ENCODE results near the gene ADAMTSL3. TPM values are rescaled to one million over a fixed set of nuclear protein-coding genes. Genes with fewer than 3 reads are reported as not detected.

The ADAMTSL3 gene
- total RNA-seq, 2 donors from 2014 or later: not detected

DNA sequence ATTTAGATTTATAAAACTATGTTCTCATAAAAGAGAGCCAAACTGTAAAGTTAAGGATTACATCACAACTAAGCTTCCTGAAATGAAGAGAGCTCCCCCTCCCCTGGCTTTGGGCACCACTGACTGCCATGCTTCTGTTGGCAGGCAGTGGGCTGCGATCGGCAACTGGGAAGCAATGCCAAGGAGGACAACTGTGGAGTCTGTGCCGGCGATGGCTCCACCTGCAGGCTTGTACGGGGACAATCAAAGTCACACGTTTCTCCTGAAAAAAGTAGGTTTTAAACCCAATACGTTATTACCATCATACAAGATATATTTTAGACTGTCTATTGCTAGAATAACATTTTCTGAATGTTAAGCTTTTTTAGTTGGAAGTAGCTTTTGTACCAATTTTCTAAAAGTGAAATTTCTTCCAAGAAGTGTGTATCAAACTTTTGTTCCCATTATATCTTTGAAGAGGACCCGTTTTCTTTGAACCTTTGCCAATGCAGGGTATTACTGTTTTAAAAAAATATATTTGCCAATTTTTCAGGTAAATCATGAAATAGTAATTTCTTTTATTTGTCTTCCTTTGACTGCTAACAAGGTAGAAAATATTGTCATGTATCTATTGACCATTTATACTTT, 184.1 kb downstream of the ADAMTSL3 start:
- peaks cover 7% of the 10 kb centered on the region for H3K27me3 Mint-ChIP-seq
- ATAC-seq (replicated peaks): no peak
- no peak overlapping the region for H3K4me3 Mint-ChIP-seq
- H3K9me3 Mint-ChIP-seq: no peaks in the 10 kb centered on the region
- H3K4me1 Mint-ChIP-seq: no peaks in the 10 kb centered on the region
- H3K36me3 Mint-ChIP-seq (ENCODE audit: low read depth): no peaks in the 10 kb centered on the region
- no peak overlapping the region for H3K27ac Mint-ChIP-seq

- no peak for ATAC-seq (replicated peaks)
- H3K27ac Mint-ChIP-seq: no peak overlapping the region
- H3K36me3 Mint-ChIP-seq (ENCODE audit: low read depth): no peaks in the 10 kb centered on the region
- peaks cover 7% of the 10 kb centered on the region for H3K27me3 Mint-ChIP-seq
- H3K4me3 Mint-ChIP-seq: no peak overlapping the region
- H3K4me1 Mint-ChIP-seq: no peaks in the 10 kb centered on the region
- no peaks in the 10 kb centered on the region for H3K9me3 Mint-ChIP-seq
Observed at GRCh38 chr15:83838763-83839162, 184.8 kb downstream of the ADAMTSL3 start.

DNA sequence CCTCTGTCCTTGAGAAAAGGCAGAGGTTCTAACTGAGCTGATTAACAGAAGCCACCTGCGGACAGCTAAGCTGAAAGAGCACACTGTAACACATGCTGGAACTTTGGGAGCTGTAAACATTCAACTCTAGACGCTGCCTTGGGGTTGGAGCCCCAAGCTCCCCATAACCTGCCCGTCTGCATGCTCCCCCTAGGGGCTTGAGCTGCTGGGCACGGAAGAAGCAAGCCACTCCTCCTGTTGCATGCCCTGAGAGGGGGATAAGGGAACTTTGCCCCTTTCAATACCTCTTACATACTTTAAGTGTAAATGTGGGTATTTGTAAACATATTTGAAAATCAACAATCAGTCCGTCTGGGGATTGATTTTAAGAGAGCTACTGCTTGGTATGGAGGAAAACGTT, 188.4 kb downstream of the ADAMTSL3 start:
- Mint-ChIP-seq H3K27me3 (peaks cover 7% of the 10 kb centered on the region), H3K9me3 (no peaks in the 10 kb centered on the region), H3K4me1 (no peaks in the 10 kb centered on the region), H3K36me3 (ENCODE audit: low read depth) (no peaks in the 10 kb centered on the region), H3K27ac (no peak overlapping the region), H3K4me3 (no peak overlapping the region)
- no peak for ATAC-seq (replicated peaks)

DNA sequence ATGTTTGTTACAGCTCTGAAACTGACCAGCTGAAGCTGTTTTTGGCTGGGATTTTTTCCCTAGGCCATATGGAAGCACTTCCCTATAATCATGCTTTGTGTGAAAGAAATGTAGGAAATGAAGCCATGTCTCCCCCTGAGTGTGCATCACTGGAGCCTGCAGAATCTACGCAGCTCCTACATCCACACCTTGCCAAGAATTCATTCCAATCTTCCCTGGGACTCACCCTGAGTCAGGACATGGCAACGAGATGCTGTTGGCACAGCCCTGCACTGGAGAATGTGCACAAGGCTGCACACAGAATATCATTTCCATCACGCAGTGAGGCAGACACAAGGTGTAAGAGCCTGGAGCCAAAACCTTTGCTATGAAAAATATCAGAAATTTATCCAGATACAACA, 189.5 kb downstream of the ADAMTSL3 start:
- ATAC-seq (replicated peaks): no peak
- H3K4me1 Mint-ChIP-seq: no peaks in the 10 kb centered on the region
- no peaks in the 10 kb centered on the region for H3K36me3 Mint-ChIP-seq (ENCODE audit: low read depth)
- H3K9me3 Mint-ChIP-seq: no peaks in the 10 kb centered on the region
- no peak overlapping the region for H3K27ac Mint-ChIP-seq
- peaks cover 7% of the 10 kb centered on the region for H3K27me3 Mint-ChIP-seq
- H3K4me3 Mint-ChIP-seq: no peak overlapping the region

- Mint-ChIP-seq H3K4me3 (no peak overlapping the region), H3K27me3 (peaks cover 3% of the 10 kb centered on the region), H3K9me3 (no peaks in the 10 kb centered on the region), H3K36me3 (ENCODE audit: low read depth) (no peaks in the 10 kb centered on the region), H3K27ac (no peak overlapping the region), H3K4me1 (no peaks in the 10 kb centered on the region)
- no peak for ATAC-seq (replicated peaks)
Observed at GRCh38 chr15:83844742-83845141, 190.8 kb downstream of the ADAMTSL3 start.

DNA sequence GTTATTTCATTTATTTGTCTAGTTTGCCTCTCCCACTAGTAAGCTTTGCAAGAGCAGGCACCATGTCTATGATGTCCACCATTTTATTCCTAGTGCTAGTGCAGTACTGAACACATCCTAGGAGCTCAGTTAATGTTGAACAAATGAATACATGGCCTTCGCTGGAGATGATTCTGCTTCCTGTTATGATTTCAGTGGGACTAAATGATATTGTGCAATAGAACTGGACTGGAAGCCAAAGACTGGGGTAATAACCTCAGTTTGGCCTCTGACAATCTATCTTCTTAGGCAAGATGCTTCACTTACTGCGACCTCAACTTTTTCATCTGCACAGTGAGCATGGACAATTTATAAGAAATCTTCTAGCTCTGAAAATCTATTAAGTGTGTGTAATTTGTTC, 191.3 kb downstream of the ADAMTSL3 start:
- Mint-ChIP-seq H3K9me3 (no peaks in the 10 kb centered on the region), H3K4me1 (no peaks in the 10 kb centered on the region), H3K4me3 (no peak overlapping the region), H3K27me3 (peaks cover 3% of the 10 kb centered on the region), H3K36me3 (ENCODE audit: low read depth) (no peaks in the 10 kb centered on the region), H3K27ac (no peak overlapping the region)
- no peak for ATAC-seq (replicated peaks)

DNA sequence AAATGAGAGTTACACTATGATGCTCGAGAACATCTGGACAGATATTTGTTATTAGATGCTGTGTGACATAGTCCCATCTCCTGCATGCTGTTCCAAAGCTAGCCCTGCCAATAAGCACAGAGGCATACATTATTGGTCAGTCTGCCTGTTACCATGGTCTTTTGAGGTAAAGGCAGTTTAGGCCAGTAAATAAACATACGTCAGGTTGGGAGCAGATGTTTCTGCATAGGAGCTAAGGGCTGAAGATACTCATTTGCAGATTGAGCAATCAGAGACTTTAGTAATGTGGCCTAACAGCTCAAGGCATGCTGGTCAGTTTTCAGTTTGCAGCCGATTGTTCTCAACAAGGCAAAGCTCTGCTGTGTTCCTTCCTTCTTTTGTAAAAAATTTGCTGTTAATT, 192.9 kb downstream of the ADAMTSL3 start:
- Mint-ChIP-seq H3K4me3 (no peak overlapping the region), H3K9me3 (no peaks in the 10 kb centered on the region), H3K36me3 (ENCODE audit: low read depth) (no peaks in the 10 kb centered on the region), H3K27ac (no peak overlapping the region), H3K4me1 (no peaks in the 10 kb centered on the region), H3K27me3 (peaks cover 3% of the 10 kb centered on the region)
- ATAC-seq (replicated peaks): no peak

- H3K9me3 Mint-ChIP-seq: no peaks in the 10 kb centered on the region
- no peaks in the 10 kb centered on the region for H3K36me3 Mint-ChIP-seq (ENCODE audit: low read depth)
- H3K4me3 Mint-ChIP-seq: no peak overlapping the region
- H3K27me3 Mint-ChIP-seq: no peaks in the 10 kb centered on the region
- H3K4me1 Mint-ChIP-seq: no peaks in the 10 kb centered on the region
- no peak for ATAC-seq (replicated peaks)
- no peak overlapping the region for H3K27ac Mint-ChIP-seq
Observed at GRCh38 chr15:83848315-83849050, 194.6 kb downstream of the ADAMTSL3 start.

- ATAC-seq (replicated peaks): no peak
- Mint-ChIP-seq H3K27ac (no peak overlapping the region), H3K27me3 (peaks cover 3% of the 10 kb centered on the region), H3K4me3 (no peak overlapping the region), H3K36me3 (ENCODE audit: low read depth) (no peaks in the 10 kb centered on the region), H3K4me1 (no peaks in the 10 kb centered on the region), H3K9me3 (no peaks in the 10 kb centered on the region)
Observed at GRCh38 chr15:83850015-83850414, 196.1 kb downstream of the ADAMTSL3 start.

DNA sequence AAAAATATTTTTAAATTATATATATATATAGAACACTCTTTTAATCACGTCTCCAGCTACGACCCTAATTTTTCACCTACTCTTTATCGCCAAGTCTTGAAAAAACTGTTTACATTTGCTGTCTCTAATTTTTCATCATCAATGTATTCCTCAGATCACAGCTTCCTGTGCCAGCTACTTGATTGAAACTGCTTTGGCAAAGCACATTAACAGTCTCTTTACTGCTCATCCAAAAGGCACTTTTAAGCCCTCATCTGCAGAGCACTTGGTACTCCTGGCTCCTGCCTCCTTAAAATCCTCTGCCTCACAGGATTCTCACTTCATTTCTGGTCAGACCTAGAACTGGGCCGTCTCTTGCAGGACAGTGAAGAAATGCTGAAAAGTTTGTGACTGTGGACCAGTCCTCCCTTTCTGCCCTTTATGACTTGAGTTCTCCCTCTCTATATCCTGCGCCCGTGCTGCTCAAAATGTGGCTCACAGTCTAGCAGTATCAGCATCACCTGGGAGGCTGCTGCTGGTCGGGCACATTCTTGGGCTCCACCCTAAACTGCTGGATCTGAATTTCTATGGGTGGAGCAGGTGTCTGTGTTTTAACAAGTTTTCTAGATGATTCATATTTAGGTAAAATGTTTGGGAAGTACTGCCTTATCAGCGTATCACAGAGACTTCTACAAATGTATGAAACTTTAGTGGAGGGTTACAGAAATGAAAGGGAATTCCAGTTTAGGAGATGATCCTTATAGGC, 196.8 kb downstream of the ADAMTSL3 start:
- H3K36me3 Mint-ChIP-seq (ENCODE audit: low read depth): no peaks in the 10 kb centered on the region
- no peak overlapping the region for H3K4me3 Mint-ChIP-seq
- no peaks in the 10 kb centered on the region for H3K9me3 Mint-ChIP-seq
- peaks cover 9% of the 10 kb centered on the region for H3K27me3 Mint-ChIP-seq
- no peak overlapping the region for H3K27ac Mint-ChIP-seq
- no peaks in the 10 kb centered on the region for H3K4me1 Mint-ChIP-seq
- ATAC-seq (replicated peaks): no peak

DNA sequence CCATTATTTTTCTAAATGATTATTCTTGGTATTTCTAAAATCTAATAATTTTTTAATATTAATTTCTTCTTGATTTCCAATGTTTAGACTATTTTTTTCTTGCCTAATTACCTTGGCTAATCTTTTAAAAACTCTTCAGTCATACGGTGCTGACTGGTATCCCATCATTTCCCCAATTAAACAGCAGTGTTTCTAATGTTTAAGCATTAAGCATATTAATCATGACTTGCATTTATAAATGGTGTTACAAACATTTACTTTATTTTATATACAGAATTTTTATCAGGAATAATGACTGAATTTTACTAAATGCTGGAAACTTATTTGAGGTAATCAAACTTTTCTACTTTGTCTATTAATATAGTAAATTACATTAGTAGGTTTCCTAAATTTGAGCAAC, 199.3 kb downstream of the ADAMTSL3 start:
- Mint-ChIP-seq H3K4me3 (no peak overlapping the region), H3K27me3 (peaks cover 14% of the 10 kb centered on the region), H3K9me3 (no peaks in the 10 kb centered on the region), H3K4me1 (no peaks in the 10 kb centered on the region), H3K36me3 (ENCODE audit: low read depth) (no peaks in the 10 kb centered on the region), H3K27ac (no peak overlapping the region)
- ATAC-seq (replicated peaks): no peak

DNA sequence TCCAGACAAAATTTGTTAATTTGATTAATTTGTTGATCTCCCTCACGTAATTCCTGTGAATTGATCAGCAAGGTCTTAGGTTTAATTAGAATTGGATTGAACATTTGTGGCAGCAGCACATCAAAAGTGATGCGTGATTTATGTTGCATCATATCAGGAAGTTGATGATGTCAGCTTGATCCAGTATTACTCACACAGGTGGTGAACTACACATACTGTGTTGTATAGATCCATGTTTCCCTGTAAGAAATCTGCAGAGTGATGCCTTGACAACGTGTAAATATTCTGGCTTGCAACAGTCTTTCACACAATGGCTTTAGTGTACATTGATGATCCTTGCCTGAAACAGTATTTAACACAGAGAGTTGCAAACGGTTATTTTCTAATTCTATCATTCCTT, 200.4 kb downstream of the ADAMTSL3 start:
- Mint-ChIP-seq H3K4me3 (no peak overlapping the region), H3K4me1 (no peaks in the 10 kb centered on the region), H3K27me3 (peaks cover 14% of the 10 kb centered on the region), H3K9me3 (no peaks in the 10 kb centered on the region), H3K27ac (no peak overlapping the region), H3K36me3 (ENCODE audit: low read depth) (no peaks in the 10 kb centered on the region)
- no peak for ATAC-seq (replicated peaks)

DNA sequence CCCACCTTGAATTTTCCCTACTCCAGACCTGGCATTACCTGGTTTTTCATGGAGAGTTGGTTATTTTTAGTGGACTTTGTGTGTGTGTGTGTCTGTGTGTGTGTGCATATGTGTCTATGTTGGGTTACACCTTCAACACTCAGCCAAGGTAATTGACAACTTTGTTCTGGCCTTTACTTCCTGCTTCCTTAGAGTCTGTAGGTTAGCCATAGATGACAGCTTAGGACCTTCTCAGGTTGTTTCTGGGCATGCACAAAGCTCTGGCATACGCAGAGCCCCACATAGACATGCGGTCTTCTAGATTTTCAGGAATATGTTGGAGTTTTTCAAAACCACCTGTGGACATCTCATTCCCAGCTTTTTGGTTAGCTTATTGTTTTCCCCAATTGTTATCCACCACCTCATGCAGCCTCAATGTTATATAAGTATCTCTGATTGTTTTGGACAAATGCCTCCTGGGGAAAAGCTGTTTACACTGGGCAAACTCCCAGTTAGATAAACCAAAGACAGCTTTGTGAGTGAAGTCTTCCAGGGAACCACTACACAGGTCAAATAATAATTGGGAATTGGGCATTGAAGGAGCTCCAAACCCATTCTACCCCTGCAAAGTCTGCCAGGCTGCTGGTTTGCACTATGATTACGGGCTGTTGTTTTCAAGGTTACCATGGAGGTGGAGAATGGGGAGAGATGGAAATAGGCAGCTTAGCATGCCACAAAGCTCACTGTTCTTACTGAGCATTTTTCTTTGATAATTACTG, 201.2 kb downstream of the ADAMTSL3 start:
- H3K27me3 Mint-ChIP-seq: peaks cover 14% of the 10 kb centered on the region
- no peaks in the 10 kb centered on the region for H3K4me1 Mint-ChIP-seq
- no peak overlapping the region for H3K4me3 Mint-ChIP-seq
- no peaks in the 10 kb centered on the region for H3K36me3 Mint-ChIP-seq (ENCODE audit: low read depth)
- no peak for ATAC-seq (replicated peaks)
- no peak overlapping the region for H3K27ac Mint-ChIP-seq
- H3K9me3 Mint-ChIP-seq: no peaks in the 10 kb centered on the region

DNA sequence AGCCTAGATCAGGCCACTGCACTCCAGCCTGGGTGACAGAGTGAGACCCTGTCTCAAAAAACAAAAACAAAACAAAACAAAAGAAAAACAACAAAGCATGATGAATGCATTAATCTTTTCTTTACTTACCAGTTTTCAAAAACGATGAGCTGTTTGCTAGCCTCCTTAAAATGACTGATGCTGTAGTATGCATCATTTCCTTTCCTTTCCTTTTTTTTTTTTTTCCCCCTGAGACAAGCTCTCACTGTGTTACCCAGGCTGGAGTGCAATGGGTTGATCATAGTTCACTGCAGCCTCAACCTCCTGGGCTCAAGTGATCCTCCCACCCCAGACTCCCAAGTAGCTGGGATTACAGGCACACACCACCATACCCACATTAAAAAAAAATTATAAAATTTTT, 202.0 kb downstream of the ADAMTSL3 start:
- no peak for ATAC-seq (replicated peaks)
- Mint-ChIP-seq H3K27ac (no peak overlapping the region), H3K9me3 (no peaks in the 10 kb centered on the region), H3K4me3 (no peak overlapping the region), H3K27me3 (peaks cover 14% of the 10 kb centered on the region), H3K36me3 (ENCODE audit: low read depth) (no peaks in the 10 kb centered on the region), H3K4me1 (no peaks in the 10 kb centered on the region)

Data from activated T-helper 17 cell treated with anti-CD3 and anti-CD28 coated beads, Interleukin-2, amount 50 U/mL, for 72 hours (primary cell).